Prostate gland (tissue), 2 donors: ENCODE data around the gene CNDP1.

Experiments
- CTCF ChIP-seq, 4 experiments: fragments of 200-600 bp in 2 of 4; fragments of 450-650 bp in 2 of 4; sonication (generic) in 2 of 4; IDR thresholded peaks; 1 replicate in 3 of 4; 2 replicates in 1 of 4; pipeline ENCODE4 v1.5.1; 2016 to 2019; ENCODE audit warnings: antibody characterized with exemption in 4 of 4, mild to moderate bottlenecking in 2 of 4, moderate library complexity in 2 of 4
- POLR2A ChIP-seq: fragments of 450-650 bp; IDR thresholded peaks from one replicate; pipeline ENCODE4 v1.6.1; 2016; ENCODE audit warnings: antibody characterized with exemption, mild to moderate bottlenecking
- POLR2AphosphoS5 ChIP-seq: sonication (generic); formaldehyde crosslinking; IDR thresholded peaks from one replicate; pipeline ENCODE4 v1.6.1; 2017; ENCODE audit warnings: antibody characterized with exemption

- TF ChIP-seq CTCF (IDR thresholded peaks at IDR 0.05) (no peak), POLR2AphosphoS5 (no peak), POLR2A (no peak)
Observed at GRCh38 chr18:74526488-74526887, 7.8 kb upstream of the CNDP1 start.
